HUES64 (cell line): ENCODE data around the gene GFM1. TPM values are rescaled to one million over a fixed set of nuclear protein-coding genes. Genes with fewer than 3 reads are reported as not detected.

Experiments used
- H3K27ac ChIP-seq: 2 replicates; pipeline ENCODE4 v1.7.0; 2013; ENCODE audit warnings: low read depth, low read length, inconsistent platforms
- H3K27me3 ChIP-seq: 2 replicates; pipeline ENCODE4 v1.6.1; 2013; ENCODE audit warnings: mild to moderate bottlenecking, low read length; ENCODE audit not compliant: insufficient read depth
- H3K36me3 ChIP-seq: 2 replicates; pipeline ENCODE4 v1.6.1; 2013; ENCODE audit warnings: mild to moderate bottlenecking, low read length; ENCODE audit not compliant: insufficient read depth
- H3K4me1 ChIP-seq: 2 replicates; pipeline ENCODE4 v1.6.1; 2013; ENCODE audit warnings: mild to moderate bottlenecking, low read length, moderate library complexity; ENCODE audit not compliant: insufficient read depth
- H3K4me3 ChIP-seq: 2 replicates; pipeline ENCODE4 v1.5.1; 2013; ENCODE audit warnings: mild to moderate bottlenecking, low read length, moderate library complexity
- H3K9ac ChIP-seq: 2 replicates; pipeline ENCODE4 v1.6.1; 2013; ENCODE audit warnings: mild to moderate bottlenecking, low read depth, low read length
- H3K9me3 ChIP-seq: 2 replicates; pipeline ENCODE4 v1.6.1; 2013; ENCODE audit warnings: low read depth, low read length; ENCODE audit not compliant: insufficient read depth
- WGBS: fragments of 150-250, 120-280 bp; methylation state at CpG from one replicate; pipeline ENCODE4 v1.1.7; 2013; ENCODE audit warnings: missing lambda C conversion rate; 5-methylcytosine and 5-hydroxymethylcytosine counted together
- polyA plus RNA-seq, 2 experiments: library from polyadenylated mRNA; stranded (reverse); fragments of 50-300 nt; gene quantifications; one replicate each; pipeline ENCODE4 v1.2.3, GENCODE V29; 2013

Gene GFM1
- 35.1 TPM for polyA plus RNA-seq (2013, experiment 1 of 2)
- 34.7 TPM for polyA plus RNA-seq (2013, experiment 2 of 2)

DNA sequence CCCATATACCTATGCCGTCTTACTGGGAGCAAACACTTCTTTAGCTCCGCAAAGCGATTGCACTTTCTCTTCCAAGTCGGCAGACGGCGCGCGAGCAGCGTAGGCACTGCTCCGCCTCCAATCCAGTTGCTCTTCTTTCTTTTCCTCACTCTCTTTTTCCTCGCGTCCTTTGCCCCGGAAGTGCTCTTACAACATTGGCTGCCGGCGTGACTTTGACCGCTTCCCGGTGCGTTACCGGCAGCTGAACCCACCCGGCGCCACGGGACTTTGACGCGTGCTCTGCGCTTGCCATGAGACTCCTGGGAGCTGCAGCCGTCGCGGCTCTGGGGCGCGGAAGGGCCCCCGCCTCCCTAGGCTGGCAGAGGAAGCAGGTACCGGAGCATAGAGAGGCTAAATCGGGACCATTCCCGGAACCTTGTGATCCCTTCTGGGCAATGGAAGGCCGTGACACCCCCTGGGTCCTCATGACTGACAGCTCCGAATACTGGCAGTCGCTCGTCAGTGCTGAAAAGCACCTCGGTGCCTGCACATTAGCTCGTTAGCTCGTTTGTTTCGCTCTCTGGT, at the start of gene GFM1:
Gene GFM1, plus strand, starts transcription at position 183 of the 564 bp plus-strand sequence. Its CDS starts 108 bp downstream, at position 291.
- H3K27ac ChIP-seq = peak within 1 kb of the TSS; percentile 89
- H3K9ac ChIP-seq = peak within 1 kb of the TSS; percentile 71
- no peaks in the 10 kb centered on the region for H3K4me1 ChIP-seq
- H3K9me3 ChIP-seq = no peaks in the 10 kb centered on the region
- WGBS = 1% methylated on average over 42 of the region's 42 CpGs
- H3K4me3 ChIP-seq = peak within 1 kb of the TSS; percentile 86
- H3K36me3 ChIP-seq = peaks cover 32% of the 10 kb centered on the region
- no peaks in the 10 kb centered on the region for H3K27me3 ChIP-seq

DNA sequence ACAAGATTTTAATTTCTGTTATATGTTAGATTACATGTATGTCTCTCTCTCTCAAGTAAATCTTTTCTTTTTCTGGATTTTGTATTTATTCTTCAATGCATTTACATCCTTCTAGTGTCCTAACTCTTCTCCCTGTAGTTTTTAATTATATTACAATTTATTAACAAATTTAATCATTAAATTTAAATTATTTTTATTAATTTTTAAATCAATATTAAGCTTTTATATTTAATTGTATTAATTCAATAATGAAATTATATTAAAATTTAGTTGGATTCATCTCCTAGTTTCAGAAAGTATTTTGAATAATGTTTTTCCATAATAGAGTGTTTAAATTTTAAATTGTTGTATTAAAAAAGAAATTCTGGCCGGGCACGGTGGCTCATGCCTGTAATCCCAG, 43.5 kb upstream of the GFM1 start:
- no peaks in the 10 kb centered on the region for H3K27me3 ChIP-seq
- peaks cover 16% of the 10 kb centered on the region; the same call in 1 of the 2 replicates for H3K36me3 ChIP-seq
- no peak overlapping the region for H3K27ac ChIP-seq
- H3K4me1 ChIP-seq = no peaks in the 10 kb centered on the region
- no peak overlapping the region for H3K9ac ChIP-seq
- H3K4me3 ChIP-seq = no peak overlapping the region
- WGBS = 98% methylated on average over 2 of the region's 2 CpGs
- H3K9me3 ChIP-seq = no peaks in the 10 kb centered on the region

DNA sequence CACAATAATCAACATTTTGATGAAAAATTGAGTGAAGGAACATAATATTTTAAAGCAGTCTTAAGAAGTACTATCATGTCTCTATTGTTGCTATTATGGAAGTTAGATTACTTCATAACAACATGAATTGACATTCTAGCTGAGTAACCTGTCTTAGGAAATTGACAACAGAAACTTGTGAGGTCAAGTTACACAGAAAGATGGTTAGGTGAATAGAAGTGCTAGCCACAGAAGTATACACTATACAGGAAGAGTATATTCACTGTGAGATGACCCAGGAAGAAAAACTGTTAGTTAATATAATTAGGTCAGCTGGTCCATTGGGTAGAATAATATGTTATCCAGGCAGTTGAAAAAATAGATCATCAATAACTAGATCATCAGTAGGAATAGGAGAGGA, 42.1 kb upstream of the GFM1 start:
- no peak overlapping the region for H3K4me3 ChIP-seq
- no peak overlapping the region for H3K9ac ChIP-seq
- peaks cover 16% of the 10 kb centered on the region; the same call in 1 of the 2 replicates for H3K36me3 ChIP-seq
- no peaks in the 10 kb centered on the region for H3K27me3 ChIP-seq
- no peaks in the 10 kb centered on the region for H3K4me1 ChIP-seq
- no peaks in the 10 kb centered on the region for H3K9me3 ChIP-seq
- H3K27ac ChIP-seq = no peak overlapping the region

DNA sequence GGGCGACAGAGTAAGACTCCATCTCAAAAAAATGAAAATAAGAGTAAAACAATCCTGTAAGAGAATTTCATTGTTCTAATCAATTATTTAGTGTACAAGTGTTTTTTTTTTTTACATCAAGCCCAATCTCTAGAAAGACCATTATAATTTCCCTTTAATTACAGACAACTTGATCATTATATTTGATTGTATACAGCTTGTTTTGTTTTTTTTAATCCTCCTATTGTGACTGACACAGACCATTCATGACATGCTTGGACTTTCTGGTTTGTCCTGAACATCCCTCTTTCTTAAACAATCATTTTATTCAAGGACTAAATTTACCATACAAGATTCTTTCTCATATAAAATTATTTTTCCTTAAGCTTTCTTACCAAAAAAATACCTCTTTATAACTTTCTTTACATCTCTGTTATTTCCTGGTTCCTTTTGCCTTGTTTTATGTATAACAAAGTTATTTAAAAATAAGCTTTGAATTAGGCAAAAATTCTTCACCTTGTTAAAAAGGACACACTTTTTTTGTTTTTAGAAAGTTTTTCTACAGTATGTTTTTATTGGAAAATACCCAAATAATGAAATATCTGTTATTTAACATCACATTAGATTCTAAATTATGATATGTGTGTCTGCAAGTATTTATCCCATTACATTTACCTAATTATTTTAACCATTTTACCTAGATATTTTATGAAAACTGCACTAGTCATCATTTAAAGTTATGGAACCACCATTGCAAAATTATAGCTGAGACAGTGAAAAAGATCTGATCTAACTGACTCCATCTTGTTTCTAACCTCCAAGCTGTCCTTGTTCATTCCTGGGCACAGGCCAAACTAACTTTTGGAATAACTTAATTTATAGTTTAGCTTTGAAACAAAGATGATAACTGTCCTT, 26.1 kb upstream of the GFM1 start:
- no peak overlapping the region for H3K4me3 ChIP-seq
- H3K9ac ChIP-seq = no peak overlapping the region
- WGBS = no CpG with 5 or more reads among the region's 1 CpG
- H3K4me1 ChIP-seq = no peaks in the 10 kb centered on the region
- peaks cover 47% of the 10 kb centered on the region for H3K9me3 ChIP-seq
- no peak overlapping the region for H3K27ac ChIP-seq
- H3K27me3 ChIP-seq = no peaks in the 10 kb centered on the region
- no peaks in the 10 kb centered on the region for H3K36me3 ChIP-seq

DNA sequence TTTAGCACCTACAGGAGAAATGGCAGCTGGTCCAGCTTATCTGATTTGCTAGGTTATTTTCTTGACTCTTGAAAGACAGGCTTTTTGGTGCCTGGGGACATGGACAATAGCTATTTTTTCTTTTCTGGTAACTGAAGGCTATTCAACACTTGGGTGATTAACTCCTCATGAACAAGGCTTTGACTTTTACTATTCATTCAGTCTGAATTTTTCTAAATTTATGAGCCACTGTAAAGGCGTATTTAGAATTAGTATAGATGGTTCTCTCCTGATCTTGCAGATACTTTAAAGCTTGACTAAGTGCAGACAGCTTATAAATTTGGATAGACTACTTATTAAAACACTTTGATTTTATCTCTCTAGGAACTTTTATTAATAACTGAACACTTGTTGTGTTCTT, 18.4 kb upstream of the GFM1 start:
- 50% methylated on average over 1 of the region's 1 CpG for WGBS
- H3K27ac ChIP-seq = no peak overlapping the region
- no peaks in the 10 kb centered on the region for H3K36me3 ChIP-seq
- H3K9me3 ChIP-seq = peaks cover 6% of the 10 kb centered on the region
- no peaks in the 10 kb centered on the region for H3K4me1 ChIP-seq
- no peaks in the 10 kb centered on the region for H3K27me3 ChIP-seq
- no peak overlapping the region for H3K4me3 ChIP-seq
- no peak overlapping the region for H3K9ac ChIP-seq

DNA sequence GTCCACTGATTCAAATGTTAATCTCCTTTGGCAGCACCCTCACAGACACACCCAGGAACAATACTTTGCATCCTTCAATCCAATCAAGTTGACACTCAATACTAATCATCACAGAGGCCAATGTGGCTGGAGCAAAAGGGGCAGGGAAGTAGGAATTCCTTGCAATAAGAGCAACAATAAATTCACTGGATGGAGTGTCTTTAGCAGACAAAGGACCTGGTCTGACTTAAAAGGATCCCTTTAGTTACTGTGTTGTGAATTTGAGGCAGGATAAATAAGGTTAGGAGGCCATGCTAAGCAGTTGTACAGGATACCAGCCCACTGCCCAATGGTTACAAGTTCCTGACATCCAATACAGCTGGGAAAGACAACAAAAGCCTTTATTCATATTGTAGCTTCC, 12.3 kb upstream of the GFM1 start:
- Histone ChIP-seq H3K4me3 (no peak overlapping the region), H3K27me3 (no peaks in the 10 kb centered on the region), H3K36me3 (no peaks in the 10 kb centered on the region), H3K9ac (no peak overlapping the region), H3K4me1 (peaks cover 9% of the 10 kb centered on the region), H3K27ac (no peak overlapping the region), H3K9me3 (no peaks in the 10 kb centered on the region)

DNA sequence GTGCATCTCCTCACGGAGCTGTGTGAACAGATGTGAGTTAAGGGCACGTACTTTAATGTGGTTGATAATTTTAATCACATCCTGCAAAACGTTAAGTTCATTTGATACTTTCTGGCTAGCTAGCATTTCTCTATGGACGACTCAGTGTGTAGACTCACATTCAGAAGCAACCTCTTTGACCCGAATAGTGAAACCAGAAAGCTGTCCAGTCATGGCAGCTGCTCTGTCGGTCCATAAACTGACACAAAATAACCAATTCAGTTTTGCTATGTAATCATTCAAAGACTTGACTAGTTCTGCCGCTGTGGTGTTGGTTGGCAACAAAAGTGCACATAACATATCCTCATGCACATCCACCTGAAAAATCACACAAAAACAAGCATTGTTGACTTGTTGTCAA, 3.7 kb upstream of the GFM1 start:
- no peaks in the 10 kb centered on the region for H3K9me3 ChIP-seq

DNA sequence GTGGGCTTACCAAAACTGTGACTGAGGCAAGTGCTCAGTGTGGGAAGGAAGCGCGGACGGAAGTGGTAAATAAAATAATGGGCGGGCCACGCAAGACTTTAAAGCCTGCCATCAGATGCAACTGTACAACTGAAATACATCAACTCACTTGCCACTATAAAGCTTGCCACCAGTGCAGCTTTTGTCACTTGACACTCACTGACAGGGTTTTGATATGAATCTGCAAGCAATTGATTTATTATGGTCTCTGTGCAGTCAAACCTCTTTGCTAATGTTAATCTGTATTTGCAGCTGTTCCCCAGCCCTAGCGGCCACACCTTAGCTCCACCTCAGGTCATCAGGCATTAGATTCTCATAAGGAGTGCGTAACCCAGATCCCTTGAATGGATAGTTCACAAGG, 2.3 kb upstream of the GFM1 start:
- Histone ChIP-seq H3K9ac (no peak overlapping the region), H3K9me3 (no peaks in the 10 kb centered on the region), H3K4me1 (no peaks in the 10 kb centered on the region), H3K27me3 (no peaks in the 10 kb centered on the region), H3K27ac (no peak overlapping the region), H3K4me3 (no peak overlapping the region), H3K36me3 (peaks cover 11% of the 10 kb centered on the region)
- WGBS = 91% methylated on average over 7 of the region's 7 CpGs

More for the DNA sequence above, 3.7 kb upstream of the GFM1 start:
- H3K4me3 ChIP-seq = no peak overlapping the region
- no peak overlapping the region for H3K27ac ChIP-seq
- no peaks in the 10 kb centered on the region for H3K4me1 ChIP-seq
- 92% methylated on average over 7 of the region's 7 CpGs for WGBS
- no peaks in the 10 kb centered on the region for H3K27me3 ChIP-seq
- H3K9ac ChIP-seq = no peak overlapping the region
- H3K36me3 ChIP-seq = no peaks in the 10 kb centered on the region

DNA sequence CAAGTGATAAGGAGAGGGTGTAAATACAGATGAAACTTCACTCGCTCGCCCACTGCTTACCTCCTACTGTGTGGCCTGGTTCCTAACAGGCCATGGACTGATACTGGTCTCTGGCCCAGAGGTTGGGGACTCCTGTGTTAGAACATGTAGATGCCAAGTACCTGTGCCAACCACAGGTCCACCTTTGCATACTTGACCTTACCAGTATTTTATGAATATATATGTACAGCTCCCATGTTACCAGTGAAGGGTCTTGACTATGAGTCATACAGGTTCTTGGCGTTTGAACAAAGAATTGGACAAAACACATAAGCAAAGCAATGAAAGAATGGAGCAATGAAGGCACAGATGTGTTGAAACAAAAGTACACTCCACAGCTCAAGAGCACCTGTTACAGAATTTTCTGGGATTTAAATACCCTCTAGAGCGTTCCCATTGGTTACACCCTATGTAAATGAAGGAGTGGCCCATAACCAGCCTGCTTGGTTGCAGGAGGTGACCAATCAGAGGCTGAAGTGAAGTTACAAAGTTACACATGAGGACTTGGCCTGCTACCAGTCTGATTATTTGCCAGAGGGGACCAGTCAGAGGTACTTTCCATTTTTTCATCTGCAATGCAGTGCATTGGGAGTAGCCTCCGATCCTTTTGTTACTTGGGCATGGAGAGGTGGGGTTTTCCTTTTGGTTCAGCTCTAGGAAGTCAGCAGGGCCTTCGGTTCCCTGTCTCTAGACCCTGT, 1.7 kb upstream of the GFM1 start:
- no peak overlapping the region for H3K4me3 ChIP-seq
- H3K27me3 ChIP-seq = no peaks in the 10 kb centered on the region
- no peaks in the 10 kb centered on the region for H3K9me3 ChIP-seq
- H3K27ac ChIP-seq = no peak overlapping the region
- 92% methylated on average over 6 of the region's 6 CpGs for WGBS
- peaks cover 18% of the 10 kb centered on the region for H3K36me3 ChIP-seq
- no peaks in the 10 kb centered on the region for H3K4me1 ChIP-seq
- no peak overlapping the region for H3K9ac ChIP-seq

DNA sequence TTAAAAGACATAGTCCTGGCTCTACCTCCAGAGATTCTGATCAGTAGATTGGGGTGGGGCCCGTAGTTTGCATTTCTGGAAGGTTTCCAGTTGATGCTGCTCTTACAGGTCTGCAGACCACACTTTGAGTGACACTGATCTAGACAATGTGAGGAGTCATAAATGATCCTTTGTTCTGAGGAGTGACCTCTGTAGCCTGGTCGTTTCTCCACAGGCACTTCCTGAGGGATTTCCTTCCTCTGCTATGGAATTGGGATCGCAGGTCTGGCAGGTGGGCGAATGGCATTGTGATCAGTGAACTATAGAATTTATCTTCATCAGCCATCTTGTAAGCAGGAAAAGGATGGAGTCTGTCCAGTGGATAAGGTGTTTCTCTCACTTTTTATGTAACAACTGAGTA, 5.5 kb downstream of the GFM1 start:
- no peak overlapping the region for H3K4me3 ChIP-seq
- H3K4me1 ChIP-seq = no peaks in the 10 kb centered on the region
- WGBS = 72% methylated on average over 4 of the region's 4 CpGs
- H3K27ac ChIP-seq = no peak overlapping the region
- no peaks in the 10 kb centered on the region for H3K27me3 ChIP-seq
- H3K36me3 ChIP-seq = peaks cover 82% of the 10 kb centered on the region
- no peaks in the 10 kb centered on the region for H3K9me3 ChIP-seq
- H3K9ac ChIP-seq = no peak overlapping the region

DNA sequence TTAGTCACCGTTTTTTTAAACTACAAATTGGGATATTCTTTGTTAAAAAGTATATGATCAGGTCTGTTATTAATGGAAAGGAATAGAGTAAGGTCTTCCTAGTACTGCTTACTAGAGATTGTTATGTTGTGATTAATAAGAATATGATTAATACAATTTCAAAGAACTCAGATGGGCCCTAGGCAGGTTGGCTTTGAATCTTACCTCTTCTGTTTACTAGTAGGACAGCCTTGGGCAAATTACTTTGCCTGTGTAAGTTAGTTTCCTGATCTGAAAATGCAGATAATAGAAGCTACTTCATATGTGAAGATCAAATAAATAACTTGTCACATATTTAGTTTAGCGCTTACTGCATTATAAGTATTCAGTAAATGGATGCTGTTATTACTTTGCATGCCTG, 6.9 kb downstream of the GFM1 start:
- 100% methylated on average over 2 of the region's 2 CpGs for WGBS

More for the DNA sequence above, 6.9 kb downstream of the GFM1 start:
- peaks cover 90% of the 10 kb centered on the region for H3K36me3 ChIP-seq
- H3K27ac ChIP-seq = no peak overlapping the region
- no peak overlapping the region for H3K9ac ChIP-seq
- H3K4me1 ChIP-seq = no peaks in the 10 kb centered on the region
- no peak overlapping the region for H3K4me3 ChIP-seq
- H3K27me3 ChIP-seq = no peaks in the 10 kb centered on the region
- H3K9me3 ChIP-seq = no peaks in the 10 kb centered on the region
